Esophagus squamous epithelium (tissue), 4 donors: ENCODE results near the gene ARHGAP11A.

Source experiments
- POLR2A ChIP-seq, 4 donors: fragments of 450-650 bp; IDR thresholded peaks; one replicate each; pipeline ENCODE4 v1.6.1; 2017; ENCODE audit warnings: antibody characterized with exemption in 4 of 4, mild to moderate bottlenecking in 4 of 4, moderate library complexity in 3 of 4
- TF ChIP-seq, protein P1 (sequence below), 6 experiments: fragments of 450-650 bp in 4 of 6; fragments of 200-600 bp in 2 of 6; sonication (generic) in 2 of 6; IDR thresholded peaks; one replicate each; pipeline ENCODE4 v1.5.1; 2016 to 2019; ENCODE audit warnings: antibody characterized with exemption in 6 of 6, mild to moderate bottlenecking in 4 of 6, moderate library complexity in 4 of 6

DNA sequence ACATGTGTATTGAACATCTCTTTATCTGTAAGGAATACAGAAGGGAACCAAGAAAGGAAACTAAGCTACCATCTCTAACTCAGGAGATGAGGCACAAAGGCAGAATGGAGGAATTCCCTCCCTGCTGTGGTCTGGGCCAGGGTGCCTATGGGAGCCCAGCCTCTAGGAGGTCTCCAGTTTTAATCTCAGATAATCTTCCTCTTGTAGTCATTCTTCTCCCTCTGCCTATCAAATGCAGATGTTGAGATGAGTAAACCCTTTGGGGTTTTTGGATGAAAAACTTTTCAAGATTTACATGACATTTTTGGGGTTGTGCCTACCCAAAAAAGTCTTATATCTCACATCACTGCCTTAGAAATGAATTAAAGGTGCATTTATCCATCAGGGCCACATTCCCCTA is 49.5 kb downstream of the ARHGAP11A start:
- TF ChIP-seq POLR2A (IDR thresholded peaks at IDR 0.05): no peak
- TF ChIP-seq, protein P1, sequence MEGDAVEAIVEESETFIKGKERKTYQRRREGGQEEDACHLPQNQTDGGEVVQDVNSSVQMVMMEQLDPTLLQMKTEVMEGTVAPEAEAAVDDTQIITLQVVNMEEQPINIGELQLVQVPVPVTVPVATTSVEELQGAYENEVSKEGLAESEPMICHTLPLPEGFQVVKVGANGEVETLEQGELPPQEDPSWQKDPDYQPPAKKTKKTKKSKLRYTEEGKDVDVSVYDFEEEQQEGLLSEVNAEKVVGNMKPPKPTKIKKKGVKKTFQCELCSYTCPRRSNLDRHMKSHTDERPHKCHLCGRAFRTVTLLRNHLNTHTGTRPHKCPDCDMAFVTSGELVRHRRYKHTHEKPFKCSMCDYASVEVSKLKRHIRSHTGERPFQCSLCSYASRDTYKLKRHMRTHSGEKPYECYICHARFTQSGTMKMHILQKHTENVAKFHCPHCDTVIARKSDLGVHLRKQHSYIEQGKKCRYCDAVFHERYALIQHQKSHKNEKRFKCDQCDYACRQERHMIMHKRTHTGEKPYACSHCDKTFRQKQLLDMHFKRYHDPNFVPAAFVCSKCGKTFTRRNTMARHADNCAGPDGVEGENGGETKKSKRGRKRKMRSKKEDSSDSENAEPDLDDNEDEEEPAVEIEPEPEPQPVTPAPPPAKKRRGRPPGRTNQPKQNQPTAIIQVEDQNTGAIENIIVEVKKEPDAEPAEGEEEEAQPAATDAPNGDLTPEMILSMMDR (IDR thresholded peaks at IDR 0.05): no peak
